Peyer's patch (tissue), 4 donors: ENCODE measurements around the gene ABL1.

Source experiments
- POLR2A ChIP-seq, 2 donors: fragments of 450-650 bp; IDR thresholded peaks; one replicate each; pipeline ENCODE4 v1.5.1; 2017; ENCODE audit warnings: antibody characterized with exemption in 2 of 2, mild to moderate bottlenecking in 2 of 2, moderate library complexity in 2 of 2
- TF ChIP-seq, protein P1 (sequence below), 6 experiments: fragments of 450-650 bp in 4 of 6; fragments of 200-600 bp in 2 of 6; sonication (generic) in 1 of 6; IDR thresholded peaks; one replicate each; pipeline ENCODE4 v1.5.1; 2017 to 2019; ENCODE audit warnings: antibody characterized with exemption in 6 of 6, mild to moderate bottlenecking in 3 of 6, moderate library complexity in 1 of 6

DNA sequence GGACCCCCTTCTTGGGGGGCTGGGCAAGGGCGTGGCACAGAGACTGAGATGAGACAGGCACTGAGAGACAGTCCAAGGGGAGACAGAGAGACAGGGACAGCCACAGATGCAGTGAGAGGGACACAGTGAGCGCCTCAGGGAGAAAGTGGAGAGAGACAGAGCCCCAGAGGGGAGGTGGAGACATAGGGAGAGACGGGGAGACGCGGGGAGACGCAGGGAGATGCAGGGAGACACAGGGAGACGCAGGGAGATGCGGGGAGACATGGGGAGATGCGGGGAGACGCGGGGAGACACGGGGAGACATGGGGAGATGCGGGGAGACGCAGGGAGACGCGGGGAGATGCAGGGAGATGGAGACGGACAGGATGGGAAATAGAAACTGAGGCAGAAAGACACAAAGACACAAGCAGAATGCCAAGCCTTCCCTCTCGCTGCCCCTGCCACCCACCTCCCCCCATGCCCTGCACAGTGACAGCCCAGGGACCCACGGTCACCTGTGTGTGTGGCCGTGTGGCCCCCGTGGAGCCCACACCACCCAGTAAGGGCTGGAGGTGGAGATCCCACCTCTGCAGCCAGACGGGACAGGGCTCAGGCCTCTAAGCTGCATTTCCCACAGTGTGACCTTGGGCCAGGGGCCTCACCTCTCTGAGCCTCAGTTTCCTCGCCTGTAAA, 95.2 kb downstream of the ABL1 start:
- TF ChIP-seq POLR2A (IDR thresholded peaks at IDR 0.05) = no peak
- TF ChIP-seq, protein P1, sequence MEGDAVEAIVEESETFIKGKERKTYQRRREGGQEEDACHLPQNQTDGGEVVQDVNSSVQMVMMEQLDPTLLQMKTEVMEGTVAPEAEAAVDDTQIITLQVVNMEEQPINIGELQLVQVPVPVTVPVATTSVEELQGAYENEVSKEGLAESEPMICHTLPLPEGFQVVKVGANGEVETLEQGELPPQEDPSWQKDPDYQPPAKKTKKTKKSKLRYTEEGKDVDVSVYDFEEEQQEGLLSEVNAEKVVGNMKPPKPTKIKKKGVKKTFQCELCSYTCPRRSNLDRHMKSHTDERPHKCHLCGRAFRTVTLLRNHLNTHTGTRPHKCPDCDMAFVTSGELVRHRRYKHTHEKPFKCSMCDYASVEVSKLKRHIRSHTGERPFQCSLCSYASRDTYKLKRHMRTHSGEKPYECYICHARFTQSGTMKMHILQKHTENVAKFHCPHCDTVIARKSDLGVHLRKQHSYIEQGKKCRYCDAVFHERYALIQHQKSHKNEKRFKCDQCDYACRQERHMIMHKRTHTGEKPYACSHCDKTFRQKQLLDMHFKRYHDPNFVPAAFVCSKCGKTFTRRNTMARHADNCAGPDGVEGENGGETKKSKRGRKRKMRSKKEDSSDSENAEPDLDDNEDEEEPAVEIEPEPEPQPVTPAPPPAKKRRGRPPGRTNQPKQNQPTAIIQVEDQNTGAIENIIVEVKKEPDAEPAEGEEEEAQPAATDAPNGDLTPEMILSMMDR (IDR thresholded peaks at IDR 0.05) = no peak
